Measurements from ENCODE around the gene CDH2.

Gene CDH2

GRCh38 chr18:28048612-28049011 is 128.3 kb downstream of the CDH2 start:
- no peak overlapping the region for H3K27ac ChIP-seq
- TF ChIP-seq, protein P1, sequence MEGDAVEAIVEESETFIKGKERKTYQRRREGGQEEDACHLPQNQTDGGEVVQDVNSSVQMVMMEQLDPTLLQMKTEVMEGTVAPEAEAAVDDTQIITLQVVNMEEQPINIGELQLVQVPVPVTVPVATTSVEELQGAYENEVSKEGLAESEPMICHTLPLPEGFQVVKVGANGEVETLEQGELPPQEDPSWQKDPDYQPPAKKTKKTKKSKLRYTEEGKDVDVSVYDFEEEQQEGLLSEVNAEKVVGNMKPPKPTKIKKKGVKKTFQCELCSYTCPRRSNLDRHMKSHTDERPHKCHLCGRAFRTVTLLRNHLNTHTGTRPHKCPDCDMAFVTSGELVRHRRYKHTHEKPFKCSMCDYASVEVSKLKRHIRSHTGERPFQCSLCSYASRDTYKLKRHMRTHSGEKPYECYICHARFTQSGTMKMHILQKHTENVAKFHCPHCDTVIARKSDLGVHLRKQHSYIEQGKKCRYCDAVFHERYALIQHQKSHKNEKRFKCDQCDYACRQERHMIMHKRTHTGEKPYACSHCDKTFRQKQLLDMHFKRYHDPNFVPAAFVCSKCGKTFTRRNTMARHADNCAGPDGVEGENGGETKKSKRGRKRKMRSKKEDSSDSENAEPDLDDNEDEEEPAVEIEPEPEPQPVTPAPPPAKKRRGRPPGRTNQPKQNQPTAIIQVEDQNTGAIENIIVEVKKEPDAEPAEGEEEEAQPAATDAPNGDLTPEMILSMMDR (conservative IDR thresholded peaks at IDR 0.05) = no peak
- TF ChIP-seq ZFX (IDR thresholded peaks at IDR 0.05) = no peak

DNA sequence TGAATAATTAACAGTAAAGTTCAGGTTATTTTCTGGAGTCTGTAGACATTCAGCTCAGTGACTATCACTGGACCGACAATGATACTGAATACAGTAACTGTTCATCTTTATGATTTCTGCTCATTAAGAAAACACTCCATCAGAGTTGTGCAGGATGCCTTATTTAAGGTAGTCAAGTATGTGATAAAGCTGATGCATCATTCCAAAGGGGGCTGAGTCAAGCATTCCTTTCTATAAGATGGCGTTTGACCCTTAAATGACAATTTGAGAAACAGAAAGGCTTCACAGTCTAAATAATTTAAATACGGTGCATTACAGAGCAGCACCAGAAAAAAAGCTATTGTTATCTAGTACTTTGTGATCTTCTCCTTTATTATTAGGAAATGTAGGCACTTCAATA is 131.1 kb downstream of the CDH2 start:
- H3K27ac ChIP-seq = no peak overlapping the region
- TF ChIP-seq ZFX (IDR thresholded peaks at IDR 0.05) = no peak
- TF ChIP-seq, protein P1 (conservative IDR thresholded peaks at IDR 0.05) = no peak

DNA sequence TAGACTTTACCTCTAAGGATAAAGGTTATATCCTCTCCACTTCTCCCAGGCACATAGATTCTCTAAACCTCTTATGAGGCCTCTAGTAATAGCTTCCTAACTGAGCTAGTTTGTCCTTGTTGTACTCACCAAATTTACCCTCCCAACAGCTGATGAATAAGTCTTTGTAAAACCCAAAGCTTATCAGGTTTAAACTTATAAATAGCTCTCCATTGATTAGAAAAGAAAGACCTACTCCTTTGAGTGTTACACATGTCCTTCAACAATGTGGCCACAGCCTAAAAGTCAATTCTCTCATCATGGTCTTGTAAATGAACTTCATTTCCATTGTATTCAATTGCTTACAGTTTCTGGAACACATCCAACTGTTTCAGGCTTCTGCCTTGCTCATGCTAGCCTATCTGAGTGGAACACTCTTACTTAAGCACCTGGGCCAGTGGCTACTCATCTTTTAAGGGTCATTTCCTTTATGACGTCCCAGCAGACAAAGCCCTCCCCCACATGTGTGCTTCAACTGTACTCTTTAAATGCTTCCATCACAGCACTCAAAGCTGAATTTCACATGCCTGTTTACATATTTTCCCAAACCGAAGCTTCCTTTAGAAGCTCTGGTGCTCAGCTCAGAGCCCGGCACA is 131.6 kb downstream of the CDH2 start:
- TF ChIP-seq, protein P1 (conservative IDR thresholded peaks at IDR 0.05) = no peak
- TF ChIP-seq ZFX (IDR thresholded peaks at IDR 0.05) = no peak
- H3K27ac ChIP-seq = no peak overlapping the region

DNA sequence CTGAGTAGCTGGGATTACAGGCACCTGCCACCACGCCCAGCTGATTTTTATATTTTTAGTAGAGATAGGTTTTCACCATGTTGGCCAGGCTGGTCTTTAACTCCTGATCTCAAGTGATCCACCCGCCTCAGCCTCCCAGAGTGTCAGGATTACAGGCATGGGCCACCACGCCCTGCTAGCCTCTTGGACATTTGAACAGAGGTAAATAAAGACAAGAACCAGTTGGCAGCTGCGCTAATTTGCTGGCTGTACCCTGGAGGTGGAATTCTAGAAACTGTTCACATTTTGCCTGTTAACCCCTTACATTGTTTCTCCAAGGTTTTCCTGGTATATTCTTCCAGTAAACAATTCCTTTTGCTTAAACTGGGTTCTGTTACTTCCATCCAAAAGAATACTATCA is 132.9 kb downstream of the CDH2 start:
- TF ChIP-seq ZFX (IDR thresholded peaks at IDR 0.05) = no peak
- TF ChIP-seq, protein P1 (conservative IDR thresholded peaks at IDR 0.05) = no peak
- no peak overlapping the region for H3K27ac ChIP-seq

DNA sequence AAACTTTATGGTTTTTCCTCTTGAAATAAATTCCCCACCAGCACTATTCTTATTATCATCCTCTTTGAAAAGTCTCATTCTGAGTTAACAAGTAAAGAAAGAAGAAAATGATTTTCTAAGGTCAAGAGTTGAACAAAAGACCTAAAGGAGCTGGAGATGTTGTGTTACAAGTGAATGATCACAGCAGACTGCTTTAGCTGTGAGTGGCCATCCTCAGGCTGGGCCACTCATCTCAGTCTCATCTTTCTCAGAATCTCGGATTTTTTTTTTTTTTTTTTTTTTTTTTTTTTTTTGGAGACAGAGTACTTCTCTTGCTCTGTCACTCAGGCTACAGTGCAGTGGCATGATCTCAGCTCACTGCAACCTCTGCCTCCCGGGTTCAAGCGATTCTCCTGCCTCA is 133.3 kb downstream of the CDH2 start:
- H3K27ac ChIP-seq = no peak overlapping the region
- TF ChIP-seq, protein P1 (conservative IDR thresholded peaks at IDR 0.05) = no peak
- no peak for TF ChIP-seq ZFX (IDR thresholded peaks at IDR 0.05)

DNA sequence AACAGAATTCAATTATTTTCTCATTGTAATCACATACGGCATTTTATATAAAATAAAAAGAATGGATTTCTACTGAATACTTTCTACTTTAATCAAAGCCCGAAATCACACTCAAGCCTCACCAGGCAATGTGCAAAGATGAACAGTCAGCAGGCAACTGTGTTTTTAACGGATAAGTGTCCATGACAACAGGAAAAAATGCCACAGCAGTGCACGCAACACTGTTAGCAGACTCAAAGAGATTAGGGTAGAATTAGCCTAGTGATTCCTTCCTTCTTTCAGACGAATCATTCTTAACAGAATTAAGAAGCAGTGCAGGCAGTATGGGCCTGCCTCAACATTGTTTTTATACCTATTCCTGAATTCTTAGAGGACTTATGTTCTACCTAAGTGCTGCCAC is 135.6 kb downstream of the CDH2 start:
- no peak for TF ChIP-seq ZFX (IDR thresholded peaks at IDR 0.05)
- TF ChIP-seq, protein P1 (conservative IDR thresholded peaks at IDR 0.05) = no peak
- no peak overlapping the region for H3K27ac ChIP-seq

DNA sequence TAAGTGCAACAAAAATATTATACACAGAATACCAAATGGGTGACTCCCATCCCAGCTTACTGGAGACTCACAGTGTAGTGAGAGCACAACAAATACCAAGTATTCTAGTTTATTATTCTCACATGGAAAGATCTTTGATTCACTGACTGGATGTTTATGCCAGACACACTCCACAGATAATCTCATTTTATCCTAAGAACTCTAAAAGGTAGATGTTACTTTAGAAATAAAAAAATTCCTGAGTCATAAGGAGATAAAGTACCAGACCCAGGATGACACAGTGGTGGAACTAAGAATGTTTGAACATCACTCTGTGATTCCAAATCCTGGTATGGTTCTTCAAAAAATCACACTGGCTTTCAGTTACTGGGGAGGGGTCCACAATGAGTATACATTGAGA is 136.2 kb downstream of the CDH2 start:
- TF ChIP-seq ZFX (IDR thresholded peaks at IDR 0.05) = no peak
- TF ChIP-seq, protein P1 (conservative IDR thresholded peaks at IDR 0.05) = no peak
- no peak overlapping the region for H3K27ac ChIP-seq
